Femur (tissue), 1 donor: ENCODE results near the gene ZNF316.
"Not testable (repeated sequence)": the region's sequence is repeated elsewhere in the genome, so short reads cannot be mapped to it uniquely, and the experiment has no call there.

Experiments
- DNase-seq: peaks from one replicate; pipeline ENCODE4 v3.0.0-alpha.2; 2017

The ZNF316 gene

DNA sequence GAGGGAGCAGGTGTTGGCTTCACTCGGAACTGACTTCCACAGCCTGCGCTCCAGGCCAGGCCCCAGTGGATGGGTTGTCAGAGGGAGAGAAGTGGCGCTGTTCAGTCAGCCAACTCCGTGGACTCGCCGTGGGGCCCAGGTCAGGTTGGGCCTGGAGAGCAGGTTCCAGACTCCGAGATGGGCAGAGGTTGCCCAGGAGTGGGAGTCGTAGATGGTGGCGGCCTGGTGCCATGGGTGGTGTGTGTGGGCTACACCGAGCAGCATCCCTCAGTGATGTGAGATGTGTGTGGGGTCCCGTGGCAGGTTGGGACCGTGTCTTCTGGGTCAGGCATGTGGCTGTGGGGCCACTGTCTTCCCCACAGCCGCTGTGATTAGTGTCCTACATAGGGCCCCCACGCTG lies 10.4 kb downstream of the ZNF316 start:
- DNase-seq: no peak

DNA sequence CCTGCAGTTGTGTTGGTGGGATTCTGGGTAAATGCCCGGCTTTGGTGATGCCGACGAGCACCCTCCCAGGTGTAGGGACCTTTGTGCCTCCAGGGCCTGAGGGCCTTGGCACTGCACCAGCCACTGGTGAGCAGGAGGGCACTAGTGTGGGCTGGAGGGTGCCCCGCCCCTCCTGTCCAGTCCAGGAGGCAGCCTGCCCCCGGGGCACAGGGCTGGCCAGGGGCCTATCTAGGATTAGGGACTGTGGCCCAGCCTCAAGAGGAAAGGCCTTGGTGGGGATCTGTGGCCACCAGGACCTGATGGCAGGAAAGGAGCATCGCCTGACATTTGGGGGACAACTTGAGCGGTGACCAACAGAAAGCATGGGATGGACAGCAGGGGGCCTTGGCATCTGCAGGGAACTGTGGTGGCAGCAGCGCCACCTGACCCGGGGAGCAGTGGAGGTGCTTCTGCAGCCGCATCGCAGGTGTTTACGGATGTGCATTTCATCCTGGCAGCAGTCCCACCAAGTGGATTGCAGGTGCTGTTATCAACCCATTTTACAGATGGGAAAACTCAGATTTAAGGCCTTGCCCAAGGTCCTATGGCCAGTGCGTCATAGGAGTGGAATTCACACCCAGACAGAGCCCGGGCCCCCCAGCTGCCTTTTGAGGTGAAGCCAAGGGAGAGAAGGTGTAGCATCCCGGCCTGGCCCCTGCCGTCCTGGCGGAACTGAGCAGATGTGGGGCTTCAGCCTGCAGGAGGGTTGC lies 11.1 kb downstream of the ZNF316 start:
- DNase-seq: no peak

DNA sequence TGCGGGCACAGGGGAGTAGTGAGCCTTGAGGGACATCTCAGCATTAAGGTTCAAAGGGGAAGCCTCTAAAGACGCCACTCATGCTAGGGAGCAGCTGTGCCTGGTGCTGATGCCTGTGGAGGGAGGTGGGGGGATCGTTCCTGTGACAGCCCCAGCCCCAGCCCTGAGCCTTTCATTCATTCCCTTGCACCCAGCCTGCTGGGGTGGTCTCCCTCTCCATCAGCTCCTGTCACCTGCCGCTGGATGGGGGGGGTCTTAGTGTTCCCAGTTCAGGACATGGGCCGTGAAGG lies 11.6 kb downstream of the ZNF316 start:
- no peak for DNase-seq

DNA sequence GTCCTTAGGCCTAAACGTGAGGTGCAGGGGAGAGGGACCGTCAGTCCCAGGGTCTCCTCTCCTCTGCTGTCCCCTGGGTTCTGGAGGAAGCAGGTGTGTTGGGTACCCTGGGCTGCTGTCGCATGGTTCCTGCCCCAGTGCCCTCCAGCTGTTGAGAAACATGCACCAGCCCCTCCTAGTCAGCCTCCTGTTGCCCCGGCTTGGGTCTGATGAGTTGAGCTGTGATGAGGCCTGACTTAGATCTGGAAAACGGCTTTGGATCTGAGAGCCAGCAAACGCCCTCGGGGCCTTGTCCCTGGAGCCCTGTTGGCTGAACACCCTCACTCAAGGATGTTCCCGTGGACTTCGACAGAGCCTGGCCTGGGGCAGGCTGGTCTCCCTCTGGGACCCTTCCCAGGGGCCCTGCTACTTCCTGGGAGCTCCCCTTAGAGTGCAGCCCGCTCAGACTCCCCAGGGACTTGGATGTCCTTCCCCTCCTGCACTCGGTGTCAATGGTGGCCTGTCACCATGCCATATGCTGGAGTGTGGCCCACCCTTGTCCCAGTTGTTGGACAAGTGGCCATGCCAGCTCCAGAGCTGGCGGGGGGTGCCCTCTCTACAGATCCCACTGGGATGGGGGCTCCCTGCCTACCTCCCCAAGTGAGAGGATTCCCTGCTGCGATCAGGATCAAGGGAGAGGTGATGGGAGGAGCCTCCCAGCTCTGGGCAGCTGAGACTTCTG lies 12.3 kb downstream of the ZNF316 start:
- DNase-seq: no peak

DNA sequence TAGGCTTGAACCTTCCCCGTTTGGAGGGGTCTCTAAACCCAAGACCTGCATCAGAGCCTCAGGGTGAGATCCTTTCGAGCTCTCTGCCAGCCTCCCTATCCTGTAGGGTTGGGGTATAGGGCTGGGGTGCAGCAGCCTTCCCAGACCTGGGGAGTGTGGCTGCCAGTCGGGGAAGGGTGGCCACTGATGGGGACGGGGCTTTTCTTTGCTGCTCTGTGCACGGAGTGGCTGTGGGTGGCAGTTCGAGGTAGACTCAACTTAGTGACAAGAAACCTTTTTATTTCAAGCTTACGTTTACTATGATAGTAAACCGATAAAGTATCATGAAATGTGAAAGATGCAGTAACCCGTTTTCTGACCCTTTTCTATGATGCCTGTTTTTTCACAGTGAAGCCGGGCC lies 13.0 kb downstream of the ZNF316 start:
- no peak for DNase-seq

DNA sequence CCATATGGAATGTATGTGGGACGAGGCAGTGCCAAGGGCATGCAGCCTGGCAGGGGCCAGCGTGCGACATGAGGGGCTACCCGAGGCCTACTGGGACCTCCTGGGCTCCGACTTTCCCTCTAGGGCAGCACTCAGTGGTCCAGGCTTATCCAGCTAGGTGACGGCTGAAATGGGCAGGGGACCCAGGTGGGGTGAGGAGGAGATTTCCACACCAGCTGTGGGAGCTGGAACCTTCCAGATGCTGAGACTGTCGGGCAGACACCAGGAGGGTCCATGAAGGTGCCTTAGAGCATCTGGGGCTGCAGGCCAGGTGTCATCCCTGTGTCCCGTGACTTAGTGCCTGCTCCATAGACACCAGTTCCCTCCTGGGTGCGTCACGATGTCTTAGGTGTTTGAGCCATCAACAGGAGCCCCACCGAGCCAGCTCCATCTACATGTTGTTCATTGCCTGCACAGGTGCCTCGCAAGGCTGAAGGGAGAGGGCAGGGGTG lies 13.4 kb downstream of the ZNF316 start:
- DNase-seq: no peak

DNA sequence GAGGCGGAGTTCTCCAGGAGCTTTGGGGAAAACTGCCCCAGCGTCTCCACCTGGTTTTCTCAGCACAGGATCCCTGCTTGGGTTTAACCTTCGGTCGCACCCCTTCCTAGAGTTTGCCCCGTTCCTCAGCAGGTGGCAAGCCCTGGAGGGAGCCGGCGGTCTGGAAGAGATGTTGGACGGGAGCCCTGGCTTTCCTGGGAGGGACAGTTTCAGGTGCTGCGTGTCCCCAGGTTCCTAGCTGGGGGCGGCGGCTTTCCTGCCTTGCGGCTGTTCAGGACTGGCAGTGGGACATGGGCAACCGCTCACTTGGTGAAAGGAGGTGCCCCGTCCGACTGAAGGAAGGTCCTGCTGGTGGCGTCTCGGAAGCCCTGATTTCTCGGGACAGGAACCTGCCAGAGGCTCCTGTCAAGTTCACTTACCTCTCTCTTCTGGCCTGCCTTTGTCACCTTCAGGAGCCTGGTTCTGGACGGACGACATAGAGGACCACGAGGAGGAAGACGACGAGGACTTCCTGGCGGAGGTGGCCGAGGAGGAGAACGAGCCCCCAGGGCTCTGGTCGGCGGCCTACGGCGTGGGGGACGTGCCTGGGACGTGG lies 14.8 kb downstream of the ZNF316 start:
- no peak for DNase-seq

DNA sequence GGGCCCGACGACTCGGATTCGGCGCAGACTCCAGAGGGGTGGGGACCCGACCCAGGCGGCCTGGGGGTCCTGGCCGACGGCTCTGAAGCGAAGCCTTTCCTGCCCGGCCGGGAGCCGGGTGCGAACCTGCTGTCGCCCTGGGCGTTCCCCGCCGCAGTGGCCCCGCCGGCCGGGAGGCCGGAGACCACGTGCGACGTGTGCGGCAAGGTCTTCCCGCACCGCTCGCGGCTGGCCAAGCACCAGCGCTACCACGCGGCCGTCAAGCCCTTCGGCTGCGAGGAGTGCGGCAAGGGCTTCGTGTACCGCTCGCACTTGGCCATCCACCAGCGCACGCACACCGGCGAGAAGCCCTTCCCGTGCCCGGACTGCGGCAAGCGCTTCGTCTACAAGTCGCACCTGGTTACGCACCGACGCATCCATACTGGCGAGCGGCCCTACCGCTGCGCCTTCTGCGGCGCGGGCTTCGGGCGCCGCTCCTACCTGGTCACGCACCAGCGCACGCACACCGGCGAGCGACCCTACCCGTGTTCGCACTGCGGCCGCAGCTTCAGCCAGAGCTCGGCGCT lies 15.4 kb downstream of the ZNF316 start:
- no peak for DNase-seq

DNA sequence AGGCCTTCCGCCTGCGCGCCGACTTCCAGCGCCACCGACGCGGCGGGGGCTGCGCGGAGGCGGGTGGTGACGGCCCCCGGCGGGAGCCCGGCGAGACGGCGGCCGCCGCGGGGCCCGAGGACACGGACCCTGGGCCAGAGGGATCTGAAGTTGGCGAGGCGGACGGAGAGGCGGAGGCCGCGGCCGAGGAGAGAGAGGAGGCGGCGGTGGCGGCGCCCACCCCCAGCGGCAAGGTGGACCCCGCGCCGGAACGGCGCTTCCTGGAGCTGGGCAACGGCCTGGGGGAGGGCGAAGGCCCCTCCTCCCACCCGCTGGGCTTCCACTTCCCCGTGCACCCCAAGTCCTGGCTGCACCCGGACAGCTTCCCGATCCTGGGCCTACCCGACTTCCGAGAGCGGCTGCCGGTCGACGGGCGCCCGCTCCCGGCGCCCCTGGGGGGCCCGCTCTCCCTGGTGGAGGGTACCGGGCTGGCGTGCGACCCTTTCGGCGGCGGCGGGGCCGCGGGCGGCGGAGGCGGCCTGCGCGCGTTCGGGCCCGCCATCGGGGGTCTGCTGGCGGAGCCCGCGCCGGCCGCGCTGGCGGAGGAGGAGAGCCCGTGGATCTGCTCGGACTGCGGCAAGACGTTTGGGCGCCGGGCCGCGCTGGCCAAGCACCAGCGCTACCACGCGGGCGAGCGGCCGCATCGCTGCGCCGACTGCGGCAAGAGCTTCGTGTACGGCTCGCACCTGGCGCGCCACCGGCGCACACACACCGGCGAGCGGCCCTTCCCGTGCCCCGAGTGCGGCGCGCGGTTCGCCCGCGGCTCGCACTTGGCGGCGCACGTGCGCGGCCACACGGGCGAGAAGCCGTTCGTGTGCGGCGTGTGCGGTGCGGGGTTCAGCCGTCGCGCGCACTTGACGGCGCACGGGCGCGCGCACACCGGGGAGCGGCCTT lies 16.2 kb downstream of the ZNF316 start:
- DNase-seq: no peak

DNA sequence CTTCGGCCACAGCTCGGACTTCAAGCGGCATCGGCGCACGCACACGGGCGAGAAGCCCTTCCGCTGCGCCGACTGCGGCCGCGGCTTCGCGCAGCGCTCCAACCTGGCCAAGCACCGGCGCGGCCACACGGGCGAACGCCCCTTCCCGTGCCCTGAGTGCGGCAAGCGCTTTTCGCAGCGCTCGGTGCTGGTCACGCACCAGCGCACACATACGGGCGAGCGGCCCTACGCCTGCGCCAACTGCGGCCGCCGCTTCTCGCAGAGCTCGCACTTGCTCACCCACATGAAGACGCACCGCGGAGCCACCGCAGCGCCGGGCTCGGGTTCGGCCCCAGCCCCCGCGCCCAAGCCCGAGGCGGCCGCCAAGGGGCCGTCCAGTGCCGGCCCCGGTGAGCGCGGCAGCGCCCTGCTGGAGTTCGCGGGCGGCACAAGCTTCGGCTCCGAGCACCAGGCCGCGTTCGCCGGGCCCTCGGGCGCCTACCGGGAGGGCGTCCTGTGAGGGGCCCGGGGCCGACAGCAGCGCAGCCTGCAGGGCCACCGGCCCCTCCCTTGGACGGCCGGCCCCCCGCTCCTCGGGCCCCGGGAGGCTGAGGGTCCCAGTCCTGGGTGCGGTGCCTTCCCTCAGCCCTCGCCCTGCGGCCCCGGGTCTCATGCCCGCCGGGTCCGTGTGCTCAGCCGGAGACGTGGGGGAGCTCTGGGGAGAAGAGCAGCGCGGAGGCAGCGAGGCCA lies 17.2 kb downstream of the ZNF316 start:
- DNase-seq: no peak

DNA sequence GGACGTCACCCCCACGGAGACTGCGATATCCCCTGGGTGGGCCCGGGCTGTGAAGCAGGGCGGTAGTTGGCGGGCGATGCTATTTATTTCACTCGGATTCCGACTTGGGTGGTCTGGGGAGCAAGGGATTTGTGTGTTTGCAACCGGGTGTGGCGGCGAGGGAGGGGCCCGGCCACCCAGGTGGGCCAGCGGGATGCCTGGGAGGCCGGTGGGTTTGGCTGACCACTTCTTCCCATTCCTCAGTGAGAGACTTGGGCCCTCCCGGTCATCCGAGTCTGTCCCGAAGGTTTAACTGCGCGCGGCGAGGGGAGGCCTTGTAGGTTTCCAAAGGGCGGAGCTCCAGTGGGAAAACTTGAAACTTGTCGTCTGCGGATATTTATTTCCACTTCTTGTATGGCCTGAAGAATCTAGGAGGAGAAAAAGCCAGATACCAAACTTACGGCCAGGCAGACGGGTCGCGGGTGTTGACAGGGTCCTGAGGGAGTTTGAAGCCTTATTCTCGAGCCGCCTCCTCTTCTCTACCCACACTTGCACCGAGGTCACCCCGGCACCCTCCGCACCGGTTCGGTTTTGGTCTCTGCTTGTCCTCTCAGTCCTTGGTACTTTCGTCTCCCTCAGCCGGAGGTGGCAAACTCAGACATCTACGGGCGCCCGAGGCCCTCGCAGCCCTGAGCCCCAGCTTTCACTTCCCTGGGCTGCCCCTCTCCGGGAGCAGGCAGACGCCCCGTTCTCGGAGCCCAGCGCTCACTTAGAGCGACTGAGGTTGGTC lies 17.9 kb downstream of the ZNF316 start:
- no peak for DNase-seq

DNA sequence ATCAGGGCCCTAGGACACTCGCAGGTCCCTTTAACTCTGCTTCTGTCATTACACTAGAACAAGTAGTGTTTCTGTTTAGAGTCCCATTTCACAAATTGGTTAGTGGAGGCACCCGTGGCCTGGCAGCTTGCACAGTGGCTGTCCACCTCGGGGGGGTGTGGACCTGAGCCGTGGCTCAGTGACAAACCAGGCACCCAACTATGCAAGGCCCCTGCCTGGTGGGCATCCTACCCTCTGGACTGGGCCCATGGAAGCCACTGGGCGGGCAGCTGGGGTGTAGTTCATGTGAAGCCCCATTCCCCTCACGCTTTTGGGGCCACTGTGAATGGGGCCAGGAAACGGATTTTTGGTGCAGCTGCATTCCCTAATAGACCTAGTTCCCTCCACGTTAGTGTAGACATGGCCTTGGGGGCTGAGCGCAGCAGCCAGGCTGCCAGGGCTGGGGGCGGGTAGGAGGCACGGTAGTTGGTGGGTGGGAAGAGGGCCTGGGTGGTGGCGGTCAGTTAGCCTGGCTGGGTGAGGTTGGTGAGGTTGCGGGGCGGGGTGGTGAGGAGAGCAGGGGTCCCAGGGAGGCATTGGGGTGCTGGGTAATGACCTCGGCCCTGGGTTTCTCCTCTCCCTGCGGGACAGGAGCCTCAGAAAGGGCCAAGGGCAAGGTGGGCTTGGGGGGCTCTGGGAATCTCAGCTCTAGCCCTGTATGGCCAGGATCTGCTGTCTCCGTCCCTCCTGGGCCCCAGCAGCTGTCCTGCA lies 18.7 kb downstream of the ZNF316 start:
- DNase-seq: no peak

DNA sequence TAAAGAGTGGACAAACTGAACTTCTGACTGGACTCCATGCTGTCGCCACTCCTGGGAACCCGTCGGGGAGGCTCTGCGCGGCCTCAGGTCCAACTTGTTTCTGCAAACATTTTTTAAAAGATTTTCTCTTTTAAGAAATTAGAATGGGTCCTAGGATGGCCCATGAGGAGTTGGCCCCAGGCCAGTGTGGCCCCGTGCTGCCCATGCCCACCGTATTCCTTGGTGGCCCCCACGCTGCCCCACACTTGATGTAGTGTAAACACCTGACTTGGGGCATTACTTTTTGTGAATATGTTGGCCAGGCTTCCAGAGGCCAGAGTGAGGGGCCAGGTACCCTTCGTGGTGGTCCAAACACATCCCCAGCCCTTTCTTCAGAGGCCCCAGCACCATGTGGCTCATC lies 19.3 kb downstream of the ZNF316 start:
- DNase-seq: no peak

DNA sequence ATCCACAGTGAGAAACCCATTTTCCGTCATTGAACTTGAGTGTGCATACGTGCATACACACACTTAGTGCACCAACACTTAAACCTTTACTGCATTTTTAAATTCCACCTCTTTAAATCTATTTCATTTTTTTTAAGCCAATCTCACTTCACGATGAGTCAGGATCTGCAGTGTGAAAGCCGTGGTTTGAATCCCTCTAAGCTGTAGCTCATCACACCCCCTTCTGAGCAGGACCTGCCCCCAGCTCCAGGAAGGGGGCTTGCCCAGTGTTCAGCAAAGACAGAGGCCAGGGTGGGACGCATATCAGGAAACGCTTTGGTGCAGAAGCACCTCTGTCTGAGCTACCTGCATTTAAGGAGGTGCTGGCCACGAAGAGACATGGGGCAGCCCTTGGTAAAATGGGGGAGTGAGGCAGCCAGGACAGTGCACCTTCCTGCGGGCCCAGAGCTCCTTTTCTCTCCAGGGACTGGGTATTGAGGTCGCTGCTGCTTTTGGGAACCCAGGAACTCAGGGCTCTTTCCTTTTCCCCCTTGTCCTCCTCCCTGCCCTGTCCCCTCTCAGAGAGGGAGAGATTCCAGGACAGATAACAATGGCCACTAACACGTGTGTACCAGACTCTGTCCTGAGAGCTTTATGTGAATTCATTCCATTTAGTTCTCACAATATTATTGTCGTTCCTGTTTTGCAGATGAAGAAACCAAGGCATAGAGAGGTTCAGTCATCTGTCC lies 21.7 kb downstream of the ZNF316 start:
- no peak for DNase-seq

DNA sequence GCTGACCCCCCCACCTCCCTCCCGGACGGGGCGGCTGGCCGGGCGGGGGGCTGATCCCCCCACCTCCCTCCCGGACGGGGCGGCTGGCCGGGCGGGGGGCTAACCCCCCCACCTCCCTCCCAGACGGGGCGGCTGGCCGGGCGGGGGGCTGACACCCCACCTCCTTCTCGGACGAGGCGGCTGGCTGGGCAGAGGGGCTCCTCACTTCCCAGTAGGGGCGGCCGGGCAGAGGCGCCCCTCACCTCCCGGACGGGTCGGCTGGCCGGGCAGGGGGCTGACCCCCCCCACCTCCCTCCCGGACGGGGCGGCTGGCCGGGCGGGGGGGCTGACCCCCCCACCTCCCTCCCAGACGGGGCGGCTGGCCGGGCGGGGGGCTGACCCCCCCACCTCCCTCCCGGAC lies 33.7 kb downstream of the ZNF316 start:
- DNase-seq: not testable (repeated sequence)

DNA sequence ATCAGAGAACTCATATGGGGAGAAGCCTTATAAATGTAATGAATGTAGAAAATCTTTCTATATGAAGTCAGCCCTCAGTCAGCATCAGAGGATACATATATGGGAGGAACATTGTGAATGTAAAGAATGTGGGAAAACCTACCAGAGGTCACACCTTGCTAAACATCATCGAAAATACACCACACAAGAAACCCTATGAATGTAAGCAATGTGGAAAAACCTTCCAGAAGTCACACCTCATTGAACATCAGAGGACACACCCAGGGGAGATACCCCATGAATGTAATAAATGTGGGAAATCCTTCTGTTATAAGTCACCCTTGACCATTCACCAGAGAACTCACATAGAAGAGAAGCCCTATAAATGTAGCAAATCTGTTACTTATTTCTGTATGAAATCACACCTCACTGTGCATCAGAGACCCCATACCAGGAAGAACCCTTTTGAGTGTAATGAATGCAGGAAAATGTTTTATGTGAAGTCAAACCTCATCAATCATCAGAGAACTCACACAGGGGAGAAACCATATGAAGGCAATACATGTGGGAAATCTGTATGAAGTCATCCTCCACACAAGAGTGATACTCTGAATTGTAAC lies 38.8 kb downstream of the ZNF316 start:
- no peak for DNase-seq

DNA sequence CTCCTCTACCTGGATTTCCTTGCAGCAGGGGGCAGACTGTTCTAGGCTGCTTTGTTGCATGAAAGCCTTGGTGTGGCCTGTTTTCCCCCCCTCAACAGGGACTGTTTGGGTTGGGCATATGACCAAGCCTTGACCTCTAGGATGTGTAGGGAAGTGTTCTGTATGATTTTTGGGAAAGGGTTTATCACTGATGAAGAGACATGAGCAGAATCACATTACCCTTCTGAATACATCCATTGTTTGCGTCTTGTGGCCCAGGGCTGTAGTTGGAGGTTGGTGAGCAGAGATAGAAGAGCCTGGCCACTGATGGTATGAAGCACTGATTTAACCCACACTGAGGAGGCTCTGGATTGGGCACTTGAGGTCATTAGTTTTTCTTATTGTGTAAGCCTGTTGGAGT lies 43.0 kb downstream of the ZNF316 start:
- DNase-seq: no peak

DNA sequence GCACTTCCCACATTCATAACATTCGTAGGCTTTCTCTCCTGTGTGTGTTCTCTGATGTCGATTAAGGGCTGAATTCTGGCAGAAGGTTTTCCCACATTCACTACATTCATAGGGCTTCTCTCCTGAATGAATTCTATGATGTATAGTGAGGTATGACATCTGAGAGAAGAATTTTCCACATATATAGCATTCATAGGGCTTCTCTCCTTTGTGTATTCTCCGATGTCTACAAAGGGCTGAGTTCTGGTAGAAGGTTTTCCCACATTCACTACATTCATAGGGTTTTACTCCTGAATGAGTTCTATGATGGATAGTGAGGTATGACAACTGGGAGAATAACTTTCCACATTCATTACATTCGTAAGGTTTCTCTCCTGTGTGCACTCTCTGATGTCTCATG lies 54.0 kb downstream of the ZNF316 start:
- no peak for DNase-seq

DNA sequence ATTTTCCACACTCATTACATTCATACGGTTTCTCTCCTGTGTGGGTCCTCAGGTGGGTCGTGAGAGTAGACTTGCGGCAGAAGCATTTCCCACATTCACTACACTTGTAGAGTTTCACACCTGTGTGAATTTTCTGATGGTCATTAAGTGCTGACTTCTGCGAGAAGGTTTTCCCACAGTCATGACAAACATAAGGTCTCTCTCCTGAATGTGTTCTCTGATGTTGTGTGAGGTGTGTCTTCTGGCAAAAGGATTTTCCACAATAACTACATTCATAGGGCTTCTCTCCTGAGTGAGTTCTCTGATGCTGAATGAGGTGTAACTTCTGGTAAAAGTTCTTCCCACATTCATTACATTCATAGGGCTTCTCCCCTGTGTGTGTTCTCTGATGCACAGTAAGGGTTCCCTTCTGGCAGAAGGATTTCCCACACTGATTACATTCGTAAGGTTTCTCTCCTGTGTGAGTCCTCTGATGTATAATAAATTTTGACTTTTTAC lies 54.5 kb downstream of the ZNF316 start:
- no peak for DNase-seq
